Measurements from ENCODE around the gene GSTK1. TPM values are rescaled to one million over a fixed set of nuclear protein-coding genes. Genes with fewer than 3 reads are reported as not detected.
"Not testable (repeated sequence)": the region's sequence is repeated elsewhere in the genome, so short reads cannot be mapped to it uniquely, and the experiment has no call there.

Gene GSTK1
- total RNA-seq: 100 to 1,000 TPM; 214 to 269 TPM

- H3K4me3 Mint-ChIP-seq: peak within 1 kb of the TSS; percentile 98
- H3K27ac Mint-ChIP-seq: peak within 1 kb of the TSS; percentile 97
- peaks cover 30% of the 10 kb centered on the region for H3K4me1 Mint-ChIP-seq
- H3K9me3 Mint-ChIP-seq: no peaks in the 10 kb centered on the region
- peak; percentile 97 for ATAC-seq (replicated peaks)
- no peaks in the 10 kb centered on the region for H3K27me3 Mint-ChIP-seq
- H3K36me3 Mint-ChIP-seq (ENCODE audit: low read depth): peaks cover 53% of the 10 kb centered on the region
These were observed at the start of gene GSTK1 for GRCh38 chr7:143263266-143264195. GSTK1 (plus strand) TSS chr7:143263441; CDS start chr7:143263514, 73 bp downstream.

- ATAC-seq (replicated peaks); H3K9me3 Mint-ChIP-seq; H3K4me1 Mint-ChIP-seq; H3K27ac Mint-ChIP-seq; H3K4me3 Mint-ChIP-seq; H3K27me3 Mint-ChIP-seq; H3K36me3 Mint-ChIP-seq (ENCODE audit: low read depth): not testable (repeated sequence)
These were observed 49.8 kb upstream of the GSTK1 start for GRCh38 chr7:143213478-143213877.

DNA sequence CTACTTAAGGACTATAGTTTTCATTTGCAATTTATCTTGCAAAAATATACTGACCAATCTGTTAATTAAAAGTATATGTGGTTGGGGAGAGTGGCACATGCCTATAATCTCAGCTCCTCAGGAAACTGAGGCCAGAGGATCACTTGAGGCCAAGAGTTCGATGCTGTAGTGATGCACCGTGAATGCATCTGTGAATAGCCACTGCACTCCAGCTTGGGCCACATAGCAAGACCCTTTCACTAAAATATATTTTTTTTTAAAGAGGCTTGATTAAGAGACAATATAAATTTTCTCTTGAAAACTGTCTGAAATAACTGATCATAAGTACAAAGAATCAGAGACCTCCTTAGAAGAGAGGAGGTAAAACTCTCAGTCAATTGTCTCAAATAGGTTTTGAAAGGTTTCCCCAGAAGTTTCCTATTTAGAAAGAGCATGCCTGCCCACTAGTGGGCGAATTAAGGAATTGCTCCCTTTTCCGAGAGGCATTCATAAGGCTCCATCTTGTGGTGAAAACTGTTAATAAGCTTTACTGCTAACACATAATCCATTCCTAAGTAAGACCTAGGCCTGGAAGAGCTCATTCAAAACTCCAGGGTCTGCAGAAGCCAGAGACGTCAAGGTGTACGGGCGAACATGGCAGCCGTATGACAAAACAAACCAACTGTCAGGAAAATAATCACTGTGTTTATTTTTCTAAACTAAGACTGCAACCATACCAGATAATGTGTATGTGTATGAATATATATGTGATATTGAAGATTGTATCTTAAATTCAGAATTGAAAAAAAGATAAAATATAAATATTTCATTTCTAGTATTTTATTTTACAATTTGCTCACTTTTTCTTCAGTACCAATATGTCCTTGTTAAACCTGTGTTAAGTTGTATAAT lies 48.2 kb upstream of the GSTK1 start:
- no peaks in the 10 kb centered on the region for H3K9me3 Mint-ChIP-seq
- peaks cover 17% of the 10 kb centered on the region for H3K27me3 Mint-ChIP-seq
- no peak overlapping the region for H3K27ac Mint-ChIP-seq
- H3K4me1 Mint-ChIP-seq: no peaks in the 10 kb centered on the region
- peak; percentile 69 for ATAC-seq (replicated peaks)
- H3K36me3 Mint-ChIP-seq (ENCODE audit: low read depth): no peaks in the 10 kb centered on the region
- H3K4me3 Mint-ChIP-seq: no peak overlapping the region

GRCh38 chr7:143216151-143216550 lies 47.1 kb upstream of the GSTK1 start:
- Mint-ChIP-seq H3K27me3 (peaks cover 17% of the 10 kb centered on the region), H3K27ac (no peak overlapping the region), H3K4me3 (no peak overlapping the region), H3K4me1 (no peaks in the 10 kb centered on the region), H3K9me3 (no peaks in the 10 kb centered on the region), H3K36me3 (ENCODE audit: low read depth) (no peaks in the 10 kb centered on the region)
- no peak for ATAC-seq (replicated peaks)

DNA sequence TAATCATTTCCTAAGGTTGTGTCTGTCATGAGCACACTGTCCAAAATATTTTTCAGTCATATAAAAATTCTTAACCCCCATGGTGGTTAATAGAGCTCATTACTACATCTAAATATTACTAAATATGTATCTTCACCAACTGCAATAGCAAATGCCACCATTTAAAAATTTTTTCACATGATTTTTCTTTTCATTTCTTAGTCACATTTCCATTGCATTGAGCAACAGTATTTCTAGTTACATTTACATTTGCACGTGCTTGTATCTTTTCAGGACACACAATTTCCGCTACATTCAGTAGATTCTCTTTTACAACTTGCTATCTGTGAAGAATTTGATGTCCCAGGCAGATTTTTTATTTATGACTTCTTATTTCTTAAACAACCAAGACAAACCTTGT lies 46.6 kb upstream of the GSTK1 start:
- H3K27ac Mint-ChIP-seq: no peak overlapping the region
- ATAC-seq (replicated peaks): no peak
- H3K4me3 Mint-ChIP-seq: no peak overlapping the region
- no peaks in the 10 kb centered on the region for H3K36me3 Mint-ChIP-seq (ENCODE audit: low read depth)
- peaks cover 17% of the 10 kb centered on the region for H3K27me3 Mint-ChIP-seq
- H3K4me1 Mint-ChIP-seq: no peaks in the 10 kb centered on the region
- no peaks in the 10 kb centered on the region for H3K9me3 Mint-ChIP-seq

GRCh38 chr7:143217806-143218205 lies 45.4 kb upstream of the GSTK1 start:
- Mint-ChIP-seq H3K36me3 (ENCODE audit: low read depth) (no peaks in the 10 kb centered on the region), H3K4me3 (no peak overlapping the region), H3K27ac (no peak overlapping the region), H3K4me1 (no peaks in the 10 kb centered on the region), H3K9me3 (no peaks in the 10 kb centered on the region), H3K27me3 (peaks cover 23% of the 10 kb centered on the region)
- ATAC-seq (replicated peaks): no peak

- H3K4me3 Mint-ChIP-seq: no peak overlapping the region
- no peaks in the 10 kb centered on the region for H3K9me3 Mint-ChIP-seq
- H3K4me1 Mint-ChIP-seq: no peaks in the 10 kb centered on the region
- no peaks in the 10 kb centered on the region for H3K36me3 Mint-ChIP-seq (ENCODE audit: low read depth)
- ATAC-seq (replicated peaks): no peak
- H3K27me3 Mint-ChIP-seq: peaks cover 33% of the 10 kb centered on the region
- no peak overlapping the region for H3K27ac Mint-ChIP-seq
These were observed 42.0 kb upstream of the GSTK1 start for GRCh38 chr7:143221286-143221685.

DNA sequence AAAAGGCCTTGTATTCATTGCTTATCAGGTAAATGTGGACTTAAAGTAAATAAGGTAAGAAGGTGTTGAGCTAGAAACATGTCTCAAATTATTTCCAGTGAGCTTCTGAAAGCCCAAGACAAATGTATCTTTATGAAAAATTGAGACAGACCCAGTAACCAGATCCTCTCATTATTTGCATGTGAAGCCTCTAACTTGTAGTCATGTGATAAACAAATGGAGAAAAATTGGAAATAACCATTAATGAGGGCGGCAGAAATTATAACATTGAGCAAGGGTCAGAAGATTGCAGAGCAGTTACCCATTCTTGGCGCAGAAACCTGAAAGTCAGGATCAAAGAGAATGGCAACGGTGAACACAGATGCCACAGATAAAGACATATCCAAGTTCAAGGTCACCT lies 41.5 kb upstream of the GSTK1 start, which contains the start of gene TAS2R40:
TAS2R40 (plus strand) TSS at position 301 of the 400 bp plus-strand sequence; CDS start at position 343, 42 bp downstream.
- H3K4me3 Mint-ChIP-seq: no peak within 1 kb of the TSS
- peaks cover 32% of the 10 kb centered on the region for H3K27me3 Mint-ChIP-seq

GRCh38 chr7:143222782-143223181 lies 40.5 kb upstream of the GSTK1 start:
- ATAC-seq (replicated peaks): no peak
- Mint-ChIP-seq H3K36me3 (ENCODE audit: low read depth) (no peaks in the 10 kb centered on the region), H3K4me1 (no peaks in the 10 kb centered on the region)

More for the DNA sequence above, 41.5 kb upstream of the GSTK1 start, which contains the start of gene TAS2R40:
- ATAC-seq (replicated peaks): no peak
- no peaks in the 10 kb centered on the region for H3K4me1 Mint-ChIP-seq
- no peak within 1 kb of the TSS for H3K27ac Mint-ChIP-seq
- H3K9me3 Mint-ChIP-seq: no peaks in the 10 kb centered on the region
- H3K36me3 Mint-ChIP-seq (ENCODE audit: low read depth): no peaks in the 10 kb centered on the region

GRCh38 chr7:143223784-143224183 lies 39.5 kb upstream of the GSTK1 start:
- no peak overlapping the region for H3K4me3 Mint-ChIP-seq
- no peaks in the 10 kb centered on the region for H3K36me3 Mint-ChIP-seq (ENCODE audit: low read depth)
- ATAC-seq (replicated peaks): no peak
- H3K9me3 Mint-ChIP-seq: no peaks in the 10 kb centered on the region
- peaks cover 20% of the 10 kb centered on the region for H3K27me3 Mint-ChIP-seq
- H3K27ac Mint-ChIP-seq: no peak overlapping the region
- no peaks in the 10 kb centered on the region for H3K4me1 Mint-ChIP-seq

More at GRCh38 chr7:143222782-143223181, 40.5 kb upstream of the GSTK1 start:
- Mint-ChIP-seq H3K27ac (no peak overlapping the region), H3K27me3 (peaks cover 27% of the 10 kb centered on the region), H3K9me3 (no peaks in the 10 kb centered on the region), H3K4me3 (no peak overlapping the region)

DNA sequence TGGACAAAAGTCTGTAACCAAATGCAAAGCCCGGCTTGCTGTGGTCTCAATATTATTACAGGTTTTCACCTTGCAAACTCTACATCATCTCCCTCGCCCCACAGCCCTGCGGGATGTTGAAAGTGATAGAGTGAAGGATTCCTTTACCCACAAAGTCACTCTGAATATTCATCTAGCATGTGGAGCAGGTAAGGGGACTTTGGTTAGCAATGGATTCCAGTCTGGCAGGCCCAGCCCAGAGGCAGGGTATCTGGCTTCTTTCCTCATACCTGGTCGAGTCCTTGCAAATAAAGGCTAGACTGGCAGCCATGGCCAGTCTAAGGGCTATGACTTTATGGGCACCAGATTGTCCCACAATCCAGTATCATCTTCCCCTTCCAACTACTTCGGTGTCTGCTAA lies 38.2 kb upstream of the GSTK1 start:
- Mint-ChIP-seq H3K4me3 (no peak overlapping the region), H3K36me3 (ENCODE audit: low read depth) (no peaks in the 10 kb centered on the region), H3K9me3 (no peaks in the 10 kb centered on the region), H3K27me3 (peaks cover 16% of the 10 kb centered on the region), H3K27ac (no peak overlapping the region), H3K4me1 (no peaks in the 10 kb centered on the region)
- ATAC-seq (replicated peaks): no peak

- ATAC-seq (replicated peaks): no peak
- no peaks in the 10 kb centered on the region for H3K4me1 Mint-ChIP-seq
- no peak overlapping the region for H3K27ac Mint-ChIP-seq
- peaks cover 10% of the 10 kb centered on the region for H3K27me3 Mint-ChIP-seq
- no peak overlapping the region for H3K4me3 Mint-ChIP-seq
- no peaks in the 10 kb centered on the region for H3K36me3 Mint-ChIP-seq (ENCODE audit: low read depth)
- H3K9me3 Mint-ChIP-seq: no peaks in the 10 kb centered on the region
These were observed 35.4 kb upstream of the GSTK1 start for GRCh38 chr7:143227806-143228205.

DNA sequence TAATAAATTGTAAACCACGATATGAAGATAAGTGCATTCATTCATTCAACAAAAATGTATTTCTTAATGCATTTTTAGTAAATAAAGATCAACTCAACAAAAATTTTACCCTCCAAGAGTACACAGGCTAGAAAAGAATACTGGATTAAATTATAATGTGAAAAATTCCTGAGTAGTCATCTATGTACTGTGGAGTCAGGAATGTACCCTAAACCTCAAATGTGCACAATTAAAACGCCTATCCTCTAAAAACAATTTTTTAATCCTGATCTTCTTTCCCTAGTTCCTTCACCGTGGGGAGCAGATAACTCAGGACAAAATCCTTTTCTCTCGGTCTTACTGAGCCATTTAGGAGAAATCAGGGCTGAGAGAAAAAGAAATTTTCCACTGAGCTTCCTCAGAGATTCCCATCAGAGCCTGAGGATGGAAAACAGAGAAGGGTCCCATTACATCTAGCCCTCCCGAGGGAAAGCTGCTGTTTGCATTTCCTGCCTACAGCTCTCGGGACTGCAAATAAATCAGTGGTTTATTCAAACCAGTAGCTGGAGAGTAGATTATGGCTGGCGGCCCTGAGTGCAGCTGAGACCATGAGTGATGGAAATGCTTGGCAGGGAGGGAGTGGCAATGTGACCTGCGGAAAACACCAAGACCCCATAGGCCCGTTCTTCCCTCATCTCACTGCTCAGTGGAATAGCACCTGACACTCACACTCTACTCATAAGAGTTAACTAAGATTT lies 34.0 kb upstream of the GSTK1 start:
- Mint-ChIP-seq H3K27me3 (no peaks in the 10 kb centered on the region), H3K9me3 (no peaks in the 10 kb centered on the region), H3K4me3 (no peak overlapping the region), H3K36me3 (ENCODE audit: low read depth) (no peaks in the 10 kb centered on the region), H3K27ac (no peak overlapping the region), H3K4me1 (no peaks in the 10 kb centered on the region)
- ATAC-seq (replicated peaks): no peak

All from activated T-helper 17 cell treated with anti-CD3 and anti-CD28 coated beads, Interleukin-2, amount 50 U/mL, for 72 hours (primary cell).